Colonic mucosa (tissue), 4 donors: Measurements from ENCODE around the gene ZNF382. TPM values are rescaled to one million over a fixed set of nuclear protein-coding genes. Genes with fewer than 3 reads are reported as not detected.

ENCODE experiments used
- DNase-seq: peaks from one replicate; pipeline ENCODE4 v3.0.0-alpha.2; 2020
- H3K27ac ChIP-seq: fragments of 200-600 bp; one replicate; pipeline ENCODE4 v1.8.0; 2021
- H3K27me3 ChIP-seq: fragments of 200-600 bp; one replicate; pipeline ENCODE4 v1.8.0; 2021
- H3K36me3 ChIP-seq: fragments of 200-600 bp; one replicate; pipeline ENCODE4 v1.8.0; 2021
- H3K4me1 ChIP-seq: fragments of 200-600 bp; one replicate; pipeline ENCODE4 v1.8.0; 2021; ENCODE audit warnings: mild to moderate bottlenecking
- H3K4me3 ChIP-seq: fragments of 200-600 bp; one replicate; pipeline ENCODE4 v1.8.0; 2021
- H3K9ac ChIP-seq, 2 donors: one replicate each; pipeline ENCODE4 v1.7.0; 2013; ENCODE audit warnings: control low read depth in 2 of 2, low read depth in 2 of 2, low read length in 2 of 2
- H3K9me3 ChIP-seq: fragments of 200-600 bp; one replicate; pipeline ENCODE4 v1.8.0; 2021
- intact Hi-C: fragments of 100-400 bp; cut with DNase I; formaldehyde crosslinking; loops from one replicate; pipeline ENCODE4 v1.14.1; 2022
- total RNA-seq, 2 donors: library from RNA; stranded (reverse); fragmentation: NEBNext Ultra II Directional in 1 of 2; extraction: Animal tissue kit (Norgen Biotek cat#: 25700) in 1 of 2; gene quantifications; one replicate each; pipeline ENCODE4 v1.2.1, GENCODE V29; 2021
- TF ChIP-seq, protein P1 (sequence below): fragments of 200-600 bp; IDR thresholded peaks from one replicate; pipeline ENCODE4 v1.8.0; 2022; ENCODE audit warnings: antibody characterized with exemption, mild to moderate bottlenecking
- donor health status: healthy.
- donor health status: DM: no; HTN: no; CAD: no.
- donor health status: DM: no; HTN: no; CAD: no.

ZNF382 gene
- total RNA-seq, 2 donors from 2014 or later, result 0.37 to 1.9 TPM

- Histone ChIP-seq H3K4me3 (no peak overlapping the region), H3K27me3 (no peaks in the 10 kb centered on the region), H3K9ac (no peak overlapping the region), H3K9me3 (no peaks in the 10 kb centered on the region), H3K36me3 (no peaks in the 10 kb centered on the region), H3K27ac (no peak overlapping the region), H3K4me1 (no peaks in the 10 kb centered on the region)
- no peak for DNase-seq
- intact Hi-C loops, result no loop called here
- TF ChIP-seq, protein P1, sequence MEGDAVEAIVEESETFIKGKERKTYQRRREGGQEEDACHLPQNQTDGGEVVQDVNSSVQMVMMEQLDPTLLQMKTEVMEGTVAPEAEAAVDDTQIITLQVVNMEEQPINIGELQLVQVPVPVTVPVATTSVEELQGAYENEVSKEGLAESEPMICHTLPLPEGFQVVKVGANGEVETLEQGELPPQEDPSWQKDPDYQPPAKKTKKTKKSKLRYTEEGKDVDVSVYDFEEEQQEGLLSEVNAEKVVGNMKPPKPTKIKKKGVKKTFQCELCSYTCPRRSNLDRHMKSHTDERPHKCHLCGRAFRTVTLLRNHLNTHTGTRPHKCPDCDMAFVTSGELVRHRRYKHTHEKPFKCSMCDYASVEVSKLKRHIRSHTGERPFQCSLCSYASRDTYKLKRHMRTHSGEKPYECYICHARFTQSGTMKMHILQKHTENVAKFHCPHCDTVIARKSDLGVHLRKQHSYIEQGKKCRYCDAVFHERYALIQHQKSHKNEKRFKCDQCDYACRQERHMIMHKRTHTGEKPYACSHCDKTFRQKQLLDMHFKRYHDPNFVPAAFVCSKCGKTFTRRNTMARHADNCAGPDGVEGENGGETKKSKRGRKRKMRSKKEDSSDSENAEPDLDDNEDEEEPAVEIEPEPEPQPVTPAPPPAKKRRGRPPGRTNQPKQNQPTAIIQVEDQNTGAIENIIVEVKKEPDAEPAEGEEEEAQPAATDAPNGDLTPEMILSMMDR, result no peak
Measured at GRCh38 chr19:36679455-36679854, 74.3 kb downstream of the ZNF382 start.

Other genes with a start within 250 kb of the ZNF382 start
- 1 to 10 TPM; 3.4 to 5.0 TPM for gene ZFP14, start 226.1 kb upstream of the ZNF382 start, total RNA-seq
- gene ZFP82, start 186.7 kb upstream of the ZNF382 start, total RNA-seq, result 1 to 10 TPM; 1.3 to 2.0 TPM
- 1 to 10 TPM; 5.0 to 6.7 TPM for gene ZNF566, start 115.8 kb upstream of the ZNF382 start, total RNA-seq
- 1 to 10 TPM; 4.8 to 6.4 TPM for gene ZNF260, start 77.0 kb upstream of the ZNF382 start, total RNA-seq
- gene ZNF529, start 32.0 kb upstream of the ZNF382 start, total RNA-seq, result 1 to 10 TPM; 2.1 to 5.0 TPM
- 1 to 10 TPM; 3.7 to 4.2 TPM for gene ZNF461, start 61.5 kb downstream of the ZNF382 start, total RNA-seq
- 1 to 10 TPM; 2.7 to 4.6 TPM for gene ZNF567, start 82.3 kb downstream of the ZNF382 start, total RNA-seq
- 1 to 10 TPM; 1.1 to 3.1 TPM for gene ZNF850, start 167.5 kb downstream of the ZNF382 start, total RNA-seq
- 1 to 10 TPM; 3.1 to 3.9 TPM for gene ZNF790, start 233.1 kb downstream of the ZNF382 start, total RNA-seq
- 1 to 10 TPM; 2.3 to 2.9 TPM for gene ZNF345, start 245.6 kb downstream of the ZNF382 start, total RNA-seq